Measurements from ENCODE around the gene RPL7A.

The RPL7A gene

DNA sequence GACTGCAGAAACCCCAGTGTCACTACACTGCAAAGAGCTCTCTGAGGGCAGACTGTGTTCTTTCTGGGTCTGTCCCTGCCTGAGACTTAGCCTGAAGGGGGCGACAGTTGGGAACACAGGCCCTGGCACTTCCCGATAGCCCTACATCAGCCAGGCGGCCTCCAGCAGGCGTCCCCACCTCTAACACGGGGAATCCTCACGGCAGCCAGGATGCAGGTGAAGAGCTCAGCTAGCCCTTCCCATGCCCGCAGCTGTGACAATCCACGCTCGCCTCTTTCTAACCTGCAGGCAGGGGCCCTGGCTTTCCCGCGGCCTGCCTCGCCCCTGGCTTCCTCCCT is 6.0 kb upstream of the RPL7A start:
- DNase-seq (ENCODE audit: extremely low read depth, insufficient read length) = no peak
- TF ChIP-seq, protein P1, sequence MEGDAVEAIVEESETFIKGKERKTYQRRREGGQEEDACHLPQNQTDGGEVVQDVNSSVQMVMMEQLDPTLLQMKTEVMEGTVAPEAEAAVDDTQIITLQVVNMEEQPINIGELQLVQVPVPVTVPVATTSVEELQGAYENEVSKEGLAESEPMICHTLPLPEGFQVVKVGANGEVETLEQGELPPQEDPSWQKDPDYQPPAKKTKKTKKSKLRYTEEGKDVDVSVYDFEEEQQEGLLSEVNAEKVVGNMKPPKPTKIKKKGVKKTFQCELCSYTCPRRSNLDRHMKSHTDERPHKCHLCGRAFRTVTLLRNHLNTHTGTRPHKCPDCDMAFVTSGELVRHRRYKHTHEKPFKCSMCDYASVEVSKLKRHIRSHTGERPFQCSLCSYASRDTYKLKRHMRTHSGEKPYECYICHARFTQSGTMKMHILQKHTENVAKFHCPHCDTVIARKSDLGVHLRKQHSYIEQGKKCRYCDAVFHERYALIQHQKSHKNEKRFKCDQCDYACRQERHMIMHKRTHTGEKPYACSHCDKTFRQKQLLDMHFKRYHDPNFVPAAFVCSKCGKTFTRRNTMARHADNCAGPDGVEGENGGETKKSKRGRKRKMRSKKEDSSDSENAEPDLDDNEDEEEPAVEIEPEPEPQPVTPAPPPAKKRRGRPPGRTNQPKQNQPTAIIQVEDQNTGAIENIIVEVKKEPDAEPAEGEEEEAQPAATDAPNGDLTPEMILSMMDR (IDR thresholded peaks at IDR 0.05; ENCODE audit: insufficient read depth, low read length, poor library complexity, severe bottlenecking) = peak; percentile 14
- no peak overlapping the region for H3K4me3 ChIP-seq (replicated peaks; ENCODE audit: low read depth, low read length)
- peaks cover 48% of the 10 kb centered on the region for H3K36me3 ChIP-seq (ENCODE audit: control insufficient read depth, insufficient read depth, low read length)
- no peaks in the 10 kb centered on the region for H3K27me3 ChIP-seq (replicated peaks; ENCODE audit: control insufficient read depth, insufficient read depth, low read length)

- TF ChIP-seq, protein P1 (IDR thresholded peaks at IDR 0.05; ENCODE audit: insufficient read depth, low read length, poor library complexity, severe bottlenecking) = peak; percentile 26
- H3K36me3 ChIP-seq (ENCODE audit: control insufficient read depth, insufficient read depth, low read length) = peaks cover 48% of the 10 kb centered on the region
- H3K27me3 ChIP-seq (replicated peaks; ENCODE audit: control insufficient read depth, insufficient read depth, low read length) = no peaks in the 10 kb centered on the region
- H3K4me3 ChIP-seq (replicated peaks; ENCODE audit: low read depth, low read length) = no peak overlapping the region
- no peak for DNase-seq (ENCODE audit: extremely low read depth, insufficient read length)
Measured at GRCh38 chr9:133342570-133342969, 5.4 kb upstream of the RPL7A start.

GRCh38 chr9:133344071-133344470 is 3.9 kb upstream of the RPL7A start:
- Histone ChIP-seq H3K36me3 (ENCODE audit: control insufficient read depth, insufficient read depth, low read length) (peaks cover 47% of the 10 kb centered on the region), H3K4me3 (replicated peaks; ENCODE audit: low read depth, low read length) (no peak overlapping the region), H3K27me3 (replicated peaks; ENCODE audit: control insufficient read depth, insufficient read depth, low read length) (no peaks in the 10 kb centered on the region)
- DNase-seq (ENCODE audit: extremely low read depth, insufficient read length) = no peak
- TF ChIP-seq, protein P1 (IDR thresholded peaks at IDR 0.05; ENCODE audit: insufficient read depth, low read length, poor library complexity, severe bottlenecking) = no peak

- H3K36me3 ChIP-seq (ENCODE audit: control insufficient read depth, insufficient read depth, low read length) = peaks cover 42% of the 10 kb centered on the region
- no peak for DNase-seq (ENCODE audit: extremely low read depth, insufficient read length)
- TF ChIP-seq, protein P1 (IDR thresholded peaks at IDR 0.05; ENCODE audit: insufficient read depth, low read length, poor library complexity, severe bottlenecking) = no peak
- H3K27me3 ChIP-seq (replicated peaks; ENCODE audit: control insufficient read depth, insufficient read depth, low read length) = no peaks in the 10 kb centered on the region
- H3K4me3 ChIP-seq (replicated peaks; ENCODE audit: low read depth, low read length) = no peak overlapping the region
Measured at GRCh38 chr9:133344979-133345378, 3.0 kb upstream of the RPL7A start.

DNA sequence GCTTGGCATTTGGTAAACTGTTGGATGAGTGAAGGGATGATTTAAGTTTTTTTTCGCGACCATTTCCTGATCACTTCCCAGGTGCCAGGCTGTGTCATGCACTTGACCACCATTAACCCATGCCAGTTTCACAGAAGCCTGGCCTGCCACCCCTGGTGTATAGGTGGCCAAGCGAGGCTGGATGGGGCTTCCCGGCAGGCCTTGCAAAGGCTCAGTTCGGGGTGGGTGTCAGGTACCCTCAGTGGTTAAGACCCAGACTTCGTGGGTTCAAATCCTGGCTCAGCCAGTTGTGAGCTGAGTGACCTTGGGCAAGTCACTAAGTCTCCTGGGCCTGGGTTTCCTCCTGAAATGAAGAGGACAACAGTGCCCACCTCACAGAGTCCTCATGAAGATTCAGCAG is 2.4 kb upstream of the RPL7A start:
- TF ChIP-seq, protein P1 (IDR thresholded peaks at IDR 0.05; ENCODE audit: insufficient read depth, low read length, poor library complexity, severe bottlenecking) = no peak
- H3K27me3 ChIP-seq (replicated peaks; ENCODE audit: control insufficient read depth, insufficient read depth, low read length) = no peaks in the 10 kb centered on the region
- no peak overlapping the region for H3K4me3 ChIP-seq (replicated peaks; ENCODE audit: low read depth, low read length)
- DNase-seq (ENCODE audit: extremely low read depth, insufficient read length) = no peak
- H3K36me3 ChIP-seq (ENCODE audit: control insufficient read depth, insufficient read depth, low read length) = peaks cover 43% of the 10 kb centered on the region
